PC-9 (cell line): ENCODE data around the gene SENP8.

Source experiments
- CTCF ChIP-seq: fragments of 200-600 bp; sonication (generic); conservative IDR thresholded peaks from 2 replicates; pipeline ENCODE4 v1.6.1; 2017; ENCODE audit warnings: mixed run types, antibody characterized with exemption, mild to moderate bottlenecking, moderate library complexity
- EZH2 ChIP-seq: fragments of 200-600 bp; sonication (generic); IDR thresholded peaks from 2 replicates; pipeline ENCODE4 v1.8.0; 2017; ENCODE audit warnings: antibody characterized with exemption, low read depth

GRCh38 chr15:72162569-72162968 lies 44.4 kb downstream of the SENP8 start:
- no peak for TF ChIP-seq CTCF
- TF ChIP-seq EZH2, result no peak
